H1 (cell line): Measurements from ENCODE around the gene IFNL1.
"Not testable (repeated sequence)": the region's sequence is repeated elsewhere in the genome, so short reads cannot be mapped to it uniquely, and the experiment has no call there.

ENCODE experiments used
- CTCF ChIP-seq, 3 experiments: IDR thresholded peaks; 1 replicate in 2 of 3; 2 replicates in 1 of 3; pipeline versions ENCODE4 v1.5.1 to v1.6.1; 2011; ENCODE audit warnings: low read length in 3 of 3, mild to moderate bottlenecking in 3 of 3, inconsistent platforms in 2 of 3, low read depth in 1 of 3, moderate library complexity in 1 of 3; ENCODE audit not compliant: insufficient read depth in 1 of 3; ENCODE audit errors: control extremely low read depth in 1 of 3
- E2F6 ChIP-seq: IDR thresholded peaks from 2 replicates; pipeline ENCODE4 v1.6.1; 2012; ENCODE audit warnings: inconsistent platforms
- POLR2A ChIP-seq, 2 experiments: IDR thresholded peaks; 1 replicate in 1 of 2; 2 replicates in 1 of 2; pipeline ENCODE4 v1.6.1; 2011; ENCODE audit warnings: low read depth in 2 of 2, low read length in 2 of 2, mild to moderate bottlenecking in 2 of 2; ENCODE audit errors: control extremely low read depth in 1 of 2
- SIRT6 ChIP-seq: IDR thresholded peaks from one replicate; pipeline ENCODE4 v1.7.1; 2012; ENCODE audit warnings: low read length, inconsistent platforms
- SP2 ChIP-seq: IDR thresholded peaks from 2 replicates; pipeline ENCODE4 v1.6.1; 2012; ENCODE audit warnings: mild to moderate bottlenecking, low read length, inconsistent platforms
- TAF1 ChIP-seq: IDR thresholded peaks from 2 replicates; pipeline ENCODE4 v1.6.1; 2011; ENCODE audit warnings: mild to moderate bottlenecking, low read depth, low read length

- not testable (repeated sequence) for TF ChIP-seq POLR2A (IDR thresholded peaks at IDR 0.05; ENCODE audit: control extremely low read depth in 1 of 2, low read depth in 2 of 2, low read length in 2 of 2); SP2; CTCF (IDR thresholded peaks at IDR 0.05; ENCODE audit: control extremely low read depth in 1 of 3, insufficient read depth in 1 of 3, low read depth in 1 of 3, low read length in 3 of 3); SIRT6; E2F6; TAF1
Measured at GRCh38 chr19:39268085-39268484, 28.1 kb upstream of the IFNL1 start, which contains the start of gene IFNL2.
